WTC11 (cell line): ENCODE measurements around the gene CSPG4. TPM values are rescaled to one million over a fixed set of nuclear protein-coding genes. Genes with fewer than 3 reads are reported as not detected.
"Not testable (repeated sequence)": the region's sequence is repeated elsewhere in the genome, so short reads cannot be mapped to it uniquely, and the experiment has no call there.

Source experiments
- ATAC-seq: fragments of 200-7000 bp; cut with Tn5 transposase; 2 replicates; pipeline ENCODE4 v1.10.0; 2021; ENCODE audit warnings: mild to moderate bottlenecking, moderate library complexity
- CTCF ChIA-PET: fragments of 300-600 bp; sonication (Branson Sonifier 250); formaldehyde crosslinking; loops from one replicate; lab custom pipeline; 2021; ENCODE audit warnings: antibody characterized with exemption; lab: Charles Lee
- POLR2A ChIA-PET: fragments of 350-600 bp; sonication (Branson Sonifier 250); formaldehyde crosslinking; loops from one replicate; lab custom pipeline; 2021; ENCODE audit warnings: antibody characterized with exemption; lab: Charles Lee
- DNase-seq: peaks from one replicate; pipeline ENCODE4 v3.0.0; 2021; ENCODE audit warnings: low spot score
- H3K27ac Mint-ChIP-seq: 2 replicates; pipeline ENCODE4 v1.8.0; 2021; ENCODE audit warnings: mixed read lengths
- H3K27me3 Mint-ChIP-seq: 2 replicates; pipeline ENCODE4 v1.8.0; 2021; ENCODE audit warnings: low read depth, mild to moderate bottlenecking, moderate library complexity, mixed read lengths
- H3K36me3 Mint-ChIP-seq: 2 replicates; pipeline ENCODE4 v1.8.0; 2021; ENCODE audit warnings: mixed read lengths
- H3K4me1 Mint-ChIP-seq: 2 replicates; pipeline ENCODE4 v1.8.0; 2022; ENCODE audit warnings: mixed read lengths
- H3K4me3 Mint-ChIP-seq: 2 replicates; pipeline ENCODE4 v1.8.0; 2021; ENCODE audit warnings: mild to moderate bottlenecking, moderate library complexity, mixed read lengths
- H3K9me3 Mint-ChIP-seq: 2 replicates; pipeline ENCODE4 v1.8.0; 2021; ENCODE audit warnings: mixed read lengths
- CREM ChIP-seq: sonication (generic); formaldehyde crosslinking; IDR thresholded peaks from 2 replicates; pipeline ENCODE4 v1.8.1; 2022; ENCODE audit warnings: mild to moderate bottlenecking, missing genetic modification reagents, moderate library complexity
- ESRRA ChIP-seq: sonication (generic); formaldehyde crosslinking; IDR thresholded peaks from 2 replicates; pipeline ENCODE4 v1.8.1; 2022; ENCODE audit warnings: mild to moderate bottlenecking, missing genetic modification reagents, borderline replicate concordance
- MXD4 ChIP-seq: fragments of 250-450 bp; sonication (Bioruptor Pico); IDR thresholded peaks from 2 replicates; pipeline ENCODE4 v1.8.0; 2021; ENCODE audit warnings: mild to moderate bottlenecking, moderate library complexity, borderline replicate concordance
- NR1H2 ChIP-seq: sonication (generic); formaldehyde crosslinking; IDR thresholded peaks from 2 replicates; pipeline ENCODE4 v1.9.0; 2021; ENCODE audit warnings: mild to moderate bottlenecking, moderate library complexity, missing genetic modification reagents
- NR2C2 ChIP-seq: sonication (generic); formaldehyde crosslinking; IDR thresholded peaks from 2 replicates; pipeline ENCODE4 v1.8.0; 2022; ENCODE audit warnings: mild to moderate bottlenecking, missing genetic modification reagents
- NR3C1 ChIP-seq: sonication (generic); formaldehyde crosslinking; conservative IDR thresholded peaks from 2 replicates; pipeline ENCODE4 v1.8.1; 2023; ENCODE audit warnings: low read depth, mild to moderate bottlenecking, missing genetic modification reagents
- TEAD1 ChIP-seq: sonication (generic); formaldehyde crosslinking; IDR thresholded peaks from 2 replicates; pipeline ENCODE4 v1.8.0; 2022; ENCODE audit warnings: mild to moderate bottlenecking, missing genetic modification reagents
- ZNF121 ChIP-seq: sonication (generic); formaldehyde crosslinking; IDR thresholded peaks from 2 replicates; pipeline ENCODE4 v1.8.0; 2023; ENCODE audit warnings: missing genetic modification reagents
- ZNF396 ChIP-seq: fragments of 250-450 bp; sonication (Bioruptor Pico); IDR thresholded peaks from 2 replicates; pipeline ENCODE4 v1.8.0; 2021; ENCODE audit warnings: mild to moderate bottlenecking, moderate library complexity, borderline replicate concordance
- total RNA-seq: library from RNA; stranded (reverse); gene quantifications from 3 replicates; pipeline ENCODE4 v1.2.3, GENCODE V29; 2021
- TF ChIP-seq, protein P1 (sequence below): sonication (generic); formaldehyde crosslinking; IDR thresholded peaks from 2 replicates; pipeline ENCODE4 v1.8.1; 2023; ENCODE audit warnings: mild to moderate bottlenecking, missing genetic modification reagents, moderate library complexity
- TF ChIP-seq, protein P2 (sequence below): sonication (generic); formaldehyde crosslinking; IDR thresholded peaks from 2 replicates; pipeline ENCODE4 v1.8.0; 2022; ENCODE audit warnings: missing genetic modification reagents
- TF ChIP-seq, protein P3 (sequence below): sonication (generic); formaldehyde crosslinking; IDR thresholded peaks from 2 replicates; pipeline ENCODE4 v1.8.1; 2022; ENCODE audit warnings: mild to moderate bottlenecking, missing genetic modification reagents, moderate library complexity, borderline replicate concordance

The CSPG4 gene
- total RNA-seq, 1 experiment from 2014 or later = 2.9 TPM

DNA sequence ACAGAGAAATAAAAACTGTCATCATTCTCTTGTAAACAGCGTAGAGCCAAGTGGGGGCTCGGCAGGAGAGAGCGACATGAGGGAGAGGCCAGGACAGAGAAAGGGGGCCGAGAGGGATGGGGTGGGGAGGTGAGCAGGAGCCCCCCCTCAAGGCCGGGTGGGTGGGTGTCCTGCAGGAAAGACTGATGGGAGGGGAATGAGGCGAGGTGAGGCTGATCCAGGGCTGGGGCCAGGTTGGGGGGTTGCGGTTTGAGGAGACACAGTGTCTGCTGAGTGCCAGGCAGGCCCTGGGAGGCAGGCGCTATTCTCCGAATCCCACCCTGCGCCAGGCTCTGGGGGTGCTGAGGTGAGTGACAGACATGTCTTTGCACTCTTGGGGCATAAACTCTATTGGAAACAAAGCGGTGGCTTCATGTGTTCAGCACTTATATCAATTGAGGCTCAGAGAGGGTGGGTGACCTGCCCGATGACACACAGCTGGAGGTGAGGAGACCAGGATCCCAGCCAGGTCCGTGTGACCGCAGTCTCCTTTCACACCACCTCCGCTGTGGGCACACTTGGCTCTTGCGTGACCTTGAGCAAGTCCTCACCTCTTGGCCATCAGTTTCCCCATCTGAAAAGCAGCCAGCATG lies 19.6 kb upstream of the CSPG4 start (continued):
- TF ChIP-seq MXD4 (CRISPR knock-in tag) = no peak
- no peak for TF ChIP-seq ZNF121 (CRISPR knock-in tag)
- no peak for TF ChIP-seq TEAD1 (CRISPR knock-in tag)
- no peak for TF ChIP-seq NR2C2
- TF ChIP-seq, all 79 proteins: peak for 0

DNA sequence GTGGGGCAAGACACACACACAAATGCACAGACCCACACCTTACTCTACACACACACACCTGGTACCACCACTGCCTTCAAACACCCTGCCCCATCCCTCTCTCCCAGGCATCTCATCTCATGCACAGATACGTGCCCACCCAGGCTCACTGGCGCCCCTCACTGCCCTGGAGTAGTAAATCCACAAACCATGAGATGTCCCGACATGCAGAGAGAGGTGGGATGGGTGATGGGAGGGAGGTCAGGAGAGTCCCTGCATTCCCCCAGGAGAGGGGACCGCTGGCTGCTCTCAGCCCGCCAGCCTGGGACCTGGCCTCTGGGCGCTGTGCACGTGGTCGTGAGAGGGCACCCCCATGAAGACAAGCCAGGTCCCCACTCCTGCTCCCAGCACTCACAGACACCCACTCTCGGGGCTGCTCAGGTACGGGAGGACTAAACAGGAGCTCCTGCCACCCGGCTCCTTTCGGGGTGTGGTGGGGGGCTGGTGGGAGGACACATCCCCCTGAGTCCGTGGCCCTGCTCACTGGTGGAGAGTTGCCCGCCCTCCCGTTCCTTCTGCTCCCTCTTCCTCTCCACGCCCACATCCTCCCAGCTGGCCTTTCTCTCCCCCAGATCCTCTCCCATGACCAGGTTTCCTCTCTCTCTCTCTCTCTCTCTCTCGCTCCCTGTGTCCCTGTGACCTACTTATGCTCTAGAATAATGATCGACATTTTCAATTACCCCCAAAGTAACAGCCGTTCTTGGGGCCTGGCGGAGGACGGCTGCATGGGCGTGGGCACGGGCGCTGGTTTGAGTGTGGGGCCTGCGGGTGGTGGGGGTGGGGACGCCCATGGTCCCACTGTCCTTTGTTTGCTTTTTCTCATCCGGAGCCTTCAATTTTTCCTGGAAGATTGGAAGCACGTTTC lies 18.9 kb upstream of the CSPG4 start:
- H3K27me3 Mint-ChIP-seq = peaks cover 16% of the 10 kb centered on the region
- POLR2A ChIA-PET = no interaction called here
- CTCF ChIA-PET = interaction anchor here (0.6 to 1.5 kb wide), 4 partner anchors 36 to 78 kb away, joined by 3 to 5 read pairs (median 4); no protein-coding TSS in a partner anchor

DNA sequence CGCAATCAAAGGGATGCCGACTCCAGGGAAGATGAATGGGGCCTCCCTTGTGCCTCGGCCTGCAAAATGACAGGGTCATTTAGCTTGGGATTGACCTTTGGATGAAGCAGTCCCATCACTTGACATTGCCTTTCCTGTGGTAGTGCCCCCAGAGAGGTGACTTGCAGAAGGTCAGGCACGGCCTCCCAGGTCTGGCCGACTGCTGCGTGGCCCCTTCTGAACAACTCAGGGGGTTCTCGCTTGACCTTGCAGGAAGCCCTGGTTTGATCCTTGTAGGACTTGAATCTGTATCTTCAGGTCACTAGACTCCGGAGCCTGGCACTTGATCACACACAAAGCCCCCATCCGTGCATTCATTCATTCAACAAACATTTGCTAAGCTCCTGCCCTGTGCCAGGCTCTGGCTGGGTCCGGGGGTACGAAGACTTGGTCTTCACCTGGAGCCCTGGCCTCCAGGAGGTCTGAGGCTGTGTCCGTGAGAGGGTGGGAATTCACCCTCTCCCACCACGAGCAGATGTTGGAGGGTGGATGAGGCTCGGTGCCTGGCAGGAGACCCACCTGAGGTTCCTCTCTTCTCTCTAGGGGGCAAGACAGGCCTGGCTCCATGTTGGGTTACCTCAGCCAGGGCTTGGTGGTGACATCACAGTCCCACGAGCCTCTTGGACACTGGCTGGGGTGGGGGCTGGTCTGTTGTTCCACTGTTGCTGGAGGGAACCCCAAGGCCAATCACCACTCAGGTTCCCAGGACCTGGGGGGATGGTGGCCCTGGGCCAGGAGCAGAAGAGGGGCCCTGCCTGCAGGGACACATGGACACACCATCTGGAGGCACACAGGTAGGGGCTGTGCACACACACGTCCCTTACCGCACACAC lies 18.0 kb upstream of the CSPG4 start:
- DNase-seq, POLR2A ChIA-PET, H3K27ac Mint-ChIP-seq, ATAC-seq, H3K36me3 Mint-ChIP-seq, H3K4me3 Mint-ChIP-seq, H3K9me3 Mint-ChIP-seq: not testable (repeated sequence)
- H3K4me1 Mint-ChIP-seq = peaks cover 22% of the 10 kb centered on the region
- peaks cover 20% of the 10 kb centered on the region for H3K27me3 Mint-ChIP-seq
- CTCF ChIA-PET = interaction anchor here (0.6 to 1.5 kb wide), 3 partner anchors 44 to 77 kb away, joined by 3 to 5 read pairs (median 5); no protein-coding TSS in a partner anchor

More for the DNA sequence above, 18.9 kb upstream of the CSPG4 start:
- TF ChIP-seq CREM (CRISPR knock-in tag) = no peak
- TF ChIP-seq, protein P1, sequence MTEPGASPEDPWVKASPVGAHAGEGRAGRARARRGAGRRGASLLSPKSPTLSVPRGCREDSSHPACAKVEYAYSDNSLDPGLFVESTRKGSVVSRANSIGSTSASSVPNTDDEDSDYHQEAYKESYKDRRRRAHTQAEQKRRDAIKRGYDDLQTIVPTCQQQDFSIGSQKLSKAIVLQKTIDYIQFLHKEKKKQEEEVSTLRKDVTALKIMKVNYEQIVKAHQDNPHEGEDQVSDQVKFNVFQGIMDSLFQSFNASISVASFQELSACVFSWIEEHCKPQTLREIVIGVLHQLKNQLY = no peak
- TF ChIP-seq, protein P2, sequence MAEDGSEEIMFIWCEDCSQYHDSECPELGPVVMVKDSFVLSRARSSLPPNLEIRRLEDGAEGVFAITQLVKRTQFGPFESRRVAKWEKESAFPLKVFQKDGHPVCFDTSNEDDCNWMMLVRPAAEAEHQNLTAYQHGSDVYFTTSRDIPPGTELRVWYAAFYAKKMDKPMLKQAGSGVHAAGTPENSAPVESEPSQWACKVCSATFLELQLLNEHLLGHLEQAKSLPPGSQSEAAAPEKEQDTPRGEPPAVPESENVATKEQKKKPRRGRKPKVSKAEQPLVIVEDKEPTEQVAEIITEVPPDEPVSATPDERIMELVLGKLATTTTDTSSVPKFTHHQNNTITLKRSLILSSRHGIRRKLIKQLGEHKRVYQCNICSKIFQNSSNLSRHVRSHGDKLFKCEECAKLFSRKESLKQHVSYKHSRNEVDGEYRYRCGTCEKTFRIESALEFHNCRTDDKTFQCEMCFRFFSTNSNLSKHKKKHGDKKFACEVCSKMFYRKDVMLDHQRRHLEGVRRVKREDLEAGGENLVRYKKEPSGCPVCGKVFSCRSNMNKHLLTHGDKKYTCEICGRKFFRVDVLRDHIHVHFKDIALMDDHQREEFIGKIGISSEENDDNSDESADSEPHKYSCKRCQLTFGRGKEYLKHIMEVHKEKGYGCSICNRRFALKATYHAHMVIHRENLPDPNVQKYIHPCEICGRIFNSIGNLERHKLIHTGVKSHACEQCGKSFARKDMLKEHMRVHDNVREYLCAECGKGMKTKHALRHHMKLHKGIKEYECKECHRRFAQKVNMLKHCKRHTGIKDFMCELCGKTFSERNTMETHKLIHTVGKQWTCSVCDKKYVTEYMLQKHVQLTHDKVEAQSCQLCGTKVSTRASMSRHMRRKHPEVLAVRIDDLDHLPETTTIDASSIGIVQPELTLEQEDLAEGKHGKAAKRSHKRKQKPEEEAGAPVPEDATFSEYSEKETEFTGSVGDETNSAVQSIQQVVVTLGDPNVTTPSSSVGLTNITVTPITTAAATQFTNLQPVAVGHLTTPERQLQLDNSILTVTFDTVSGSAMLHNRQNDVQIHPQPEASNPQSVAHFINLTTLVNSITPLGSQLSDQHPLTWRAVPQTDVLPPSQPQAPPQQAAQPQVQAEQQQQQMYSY (CRISPR knock-in tag) = peak; percentile 72
- no peak for TF ChIP-seq NR1H2
- TF ChIP-seq NR3C1 (CRISPR knock-in tag) = no peak
- TF ChIP-seq, protein P3, sequence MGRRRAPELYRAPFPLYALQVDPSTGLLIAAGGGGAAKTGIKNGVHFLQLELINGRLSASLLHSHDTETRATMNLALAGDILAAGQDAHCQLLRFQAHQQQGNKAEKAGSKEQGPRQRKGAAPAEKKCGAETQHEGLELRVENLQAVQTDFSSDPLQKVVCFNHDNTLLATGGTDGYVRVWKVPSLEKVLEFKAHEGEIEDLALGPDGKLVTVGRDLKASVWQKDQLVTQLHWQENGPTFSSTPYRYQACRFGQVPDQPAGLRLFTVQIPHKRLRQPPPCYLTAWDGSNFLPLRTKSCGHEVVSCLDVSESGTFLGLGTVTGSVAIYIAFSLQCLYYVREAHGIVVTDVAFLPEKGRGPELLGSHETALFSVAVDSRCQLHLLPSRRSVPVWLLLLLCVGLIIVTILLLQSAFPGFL (CRISPR knock-in tag) = no peak
- no peak for TF ChIP-seq ZNF396 (CRISPR knock-in tag)
- no peak for TF ChIP-seq ESRRA
- DNase-seq (peak; percentile 40), ATAC-seq (peak; percentile 21)
- no peaks in the 10 kb centered on the region for H3K9me3 Mint-ChIP-seq
- no peak overlapping the region for H3K27ac Mint-ChIP-seq
- H3K36me3 Mint-ChIP-seq = no peaks in the 10 kb centered on the region
- no peak overlapping the region for H3K4me3 Mint-ChIP-seq
- H3K4me1 Mint-ChIP-seq = peaks cover 31% of the 10 kb centered on the region
